ENCODE measurements around the gene ROM1.

- TF ChIP-seq CTCF (conservative IDR thresholded peaks at IDR 0.05; ENCODE audit: low read depth, low read length) = no peak
- no peak for TF ChIP-seq EZH2 (IDR thresholded peaks at IDR 0.05; ENCODE audit: low read length, unreplicated experiment)
Observed at GRCh38 chr11:62579252-62579651, 33.8 kb upstream of the ROM1 start.
